Progenitor cell of endocrine pancreas (in vitro differentiated cells): ENCODE measurements around the gene BEST3. TPM values are rescaled to one million over a fixed set of nuclear protein-coding genes. Genes with fewer than 3 reads are reported as not detected.

Experiments used
- DNase-seq: peaks from one replicate; pipeline ENCODE4 v3.0.0; 2021; ENCODE audit warnings: low spot score; ENCODE audit not compliant: unreplicated experiment
- H3K27ac Mint-ChIP-seq: 2 replicates; pipeline ENCODE4 v1.8.0; 2021; ENCODE audit warnings: mild to moderate bottlenecking, moderate library complexity, mixed read lengths
- H3K27me3 Mint-ChIP-seq: 2 replicates; pipeline ENCODE4 v1.8.0; 2021; ENCODE audit warnings: mixed read lengths
- H3K36me3 Mint-ChIP-seq: 2 replicates; pipeline ENCODE4 v1.8.0; 2022; ENCODE audit warnings: mixed read lengths; ENCODE audit not compliant: insufficient read depth
- H3K4me1 Mint-ChIP-seq: 2 replicates; pipeline ENCODE4 v1.8.0; 2021; ENCODE audit warnings: low read depth, mixed read lengths
- H3K4me3 Mint-ChIP-seq: 2 replicates; pipeline ENCODE4 v1.8.0; 2021; ENCODE audit warnings: low read depth, mild to moderate bottlenecking, moderate library complexity, mixed read lengths
- H3K9me3 Mint-ChIP-seq: 2 replicates; pipeline ENCODE4 v1.8.0; 2021; ENCODE audit warnings: low read depth, mixed read lengths
- CTCF ChIP-seq: fragments of 200-600 bp; sonication (generic); IDR thresholded peaks from one replicate; pipeline ENCODE4 v1.5.0; 2021; ENCODE audit warnings: antibody characterized with exemption, mild to moderate bottlenecking; ENCODE audit not compliant: unreplicated experiment
- total RNA-seq: library from RNA; stranded (reverse); gene quantifications from 2 replicates; pipeline ENCODE4 v1.2.1, GENCODE V29; 2021

The BEST3 gene
- total RNA-seq, 1 donor from 2014 or later: not detected

DNA sequence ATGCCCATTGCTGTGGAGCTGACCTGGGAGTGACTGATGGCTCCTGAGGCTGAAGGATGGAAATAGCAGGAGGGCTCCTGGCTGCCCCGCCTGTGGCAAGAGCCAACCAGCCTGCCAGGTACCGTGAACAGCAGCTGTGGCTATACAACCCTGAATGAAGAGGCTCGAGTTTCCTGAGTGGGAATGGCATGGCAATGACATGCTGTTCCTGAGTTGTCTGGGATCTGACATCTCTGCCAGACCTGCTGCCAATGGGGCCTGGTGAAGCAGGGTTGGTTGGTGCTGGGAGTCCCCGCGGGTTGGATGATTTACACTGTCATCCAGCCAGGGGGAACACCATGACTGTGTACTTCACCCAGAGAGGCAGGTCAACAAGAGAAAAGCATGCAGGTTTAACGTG is 56.6 kb downstream of the BEST3 start:
- H3K4me3 Mint-ChIP-seq: no peak overlapping the region
- no peaks in the 10 kb centered on the region for H3K9me3 Mint-ChIP-seq
- TF ChIP-seq CTCF: no peak
- H3K4me1 Mint-ChIP-seq: no peaks in the 10 kb centered on the region
- no peak for DNase-seq
- no peaks in the 10 kb centered on the region for H3K36me3 Mint-ChIP-seq
- H3K27ac Mint-ChIP-seq: no peak overlapping the region
- no peaks in the 10 kb centered on the region for H3K27me3 Mint-ChIP-seq

DNA sequence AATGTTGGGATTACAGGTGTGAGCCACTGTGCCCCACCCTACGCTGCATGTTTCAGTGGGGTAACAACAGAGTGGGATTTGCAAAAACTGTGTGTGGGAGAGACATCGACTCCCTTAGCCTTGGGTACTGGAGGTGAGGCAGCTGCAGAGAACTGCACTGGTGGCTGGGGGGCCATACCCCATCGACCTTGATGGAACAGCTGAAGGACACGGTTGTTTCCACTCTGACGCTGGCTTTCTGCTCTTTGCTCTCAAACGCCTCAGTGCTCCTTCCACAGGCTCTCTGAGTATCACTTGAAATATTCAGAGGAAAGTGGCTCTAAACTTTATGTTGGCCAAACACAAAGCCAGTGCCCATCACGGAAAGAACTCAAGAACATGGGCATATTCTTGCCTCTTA is 57.6 kb downstream of the BEST3 start:
- no peak for DNase-seq
- no peaks in the 10 kb centered on the region for H3K27me3 Mint-ChIP-seq
- H3K27ac Mint-ChIP-seq: no peak overlapping the region
- H3K4me3 Mint-ChIP-seq: no peak overlapping the region
- no peak for TF ChIP-seq CTCF
- no peaks in the 10 kb centered on the region for H3K36me3 Mint-ChIP-seq
- H3K9me3 Mint-ChIP-seq: no peaks in the 10 kb centered on the region
- H3K4me1 Mint-ChIP-seq: no peaks in the 10 kb centered on the region

- Mint-ChIP-seq H3K4me3 (no peak overlapping the region), H3K27ac (no peak overlapping the region), H3K9me3 (no peaks in the 10 kb centered on the region), H3K4me1 (no peaks in the 10 kb centered on the region), H3K27me3 (no peaks in the 10 kb centered on the region), H3K36me3 (no peaks in the 10 kb centered on the region)
- DNase-seq: peak; percentile 51
- TF ChIP-seq CTCF: peak; percentile 92
Observed at GRCh38 chr12:69639400-69640016, 59.6 kb downstream of the BEST3 start.

DNA sequence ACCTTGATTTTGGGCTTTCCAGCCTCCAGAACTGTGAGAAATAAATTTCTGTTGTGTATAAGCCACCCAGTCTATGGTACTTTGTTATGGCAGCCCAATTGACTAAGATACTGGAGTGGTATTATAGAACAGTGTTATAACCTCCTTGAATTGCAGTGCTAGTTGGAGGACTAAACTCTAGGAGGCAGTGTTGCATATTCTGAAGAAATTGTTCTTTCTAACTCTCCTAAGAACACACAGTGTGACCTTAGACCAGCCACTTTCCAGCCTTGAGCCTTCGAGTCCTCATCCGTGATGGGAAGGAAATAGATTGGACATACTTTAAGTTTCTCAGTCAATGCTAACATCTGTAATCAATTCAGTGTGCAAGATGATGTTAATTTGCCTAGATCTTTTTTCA is 66.0 kb downstream of the BEST3 start:
- DNase-seq: no peak
- Mint-ChIP-seq H3K4me3 (no peak overlapping the region), H3K9me3 (no peaks in the 10 kb centered on the region), H3K4me1 (no peaks in the 10 kb centered on the region), H3K27me3 (no peaks in the 10 kb centered on the region), H3K36me3 (no peaks in the 10 kb centered on the region), H3K27ac (no peak overlapping the region)
- no peak for TF ChIP-seq CTCF

GRCh38 chr12:69630191-69630590 is 68.9 kb downstream of the BEST3 start:
- Mint-ChIP-seq H3K4me1 (no peaks in the 10 kb centered on the region), H3K27me3 (no peaks in the 10 kb centered on the region), H3K4me3 (no peak overlapping the region), H3K27ac (no peak overlapping the region), H3K9me3 (no peaks in the 10 kb centered on the region), H3K36me3 (no peaks in the 10 kb centered on the region)
- TF ChIP-seq CTCF: no peak
- no peak for DNase-seq
